Thoracic aorta (tissue), 2 donors: ENCODE data around the gene AOAH. TPM values are rescaled to one million over a fixed set of nuclear protein-coding genes. Genes with fewer than 3 reads are reported as not detected.

ENCODE experiments used
- ATAC-seq: fragments of 150-250 bp; one replicate; pipeline ENCODE4 v1.8.0; 2017; ENCODE audit warnings: low read depth; ENCODE audit not compliant: insufficient number of reproducible peaks, low FRiP score
- DNase-seq: peaks from one replicate; pipeline ENCODE4 v3.0.0-alpha.2; 2020; ENCODE audit warnings: low spot score
- H3K27ac ChIP-seq, 2 donors: fragments of 200-600 bp; sonication (generic); 1 replicate in 1 of 2; 2 replicates in 1 of 2; pipeline ENCODE4 v1.5.1; 2016; ENCODE audit warnings: mild to moderate bottlenecking in 2 of 2, moderate library complexity in 2 of 2
- H3K27me3 ChIP-seq: fragments of 200-600 bp; sonication (generic); replicated peaks from 2 replicates; pipeline ENCODE4 v1.6.0; 2016; ENCODE audit warnings: mild to moderate bottlenecking; ENCODE audit not compliant: insufficient read depth
- H3K36me3 ChIP-seq: fragments of 200-600 bp; sonication (generic); one replicate; pipeline ENCODE4 v1.5.1; 2016
- H3K4me1 ChIP-seq, 2 donors: fragments of 200-600 bp; sonication (generic); 1 replicate in 1 of 2; 2 replicates in 1 of 2; pipeline versions ENCODE4 v1.5.1 to v1.6.0; 2016; ENCODE audit warnings: low read depth in 2 of 2, mild to moderate bottlenecking in 1 of 2; ENCODE audit not compliant: control insufficient read depth in 1 of 2
- H3K4me3 ChIP-seq: fragments of 200-600 bp; sonication (generic); 2 replicates; pipeline ENCODE4 v1.5.1; 2016; ENCODE audit warnings: mild to moderate bottlenecking
- H3K9me3 ChIP-seq: fragments of 200-600 bp; sonication (generic); 2 replicates; pipeline ENCODE4 v1.5.1; 2016
- total RNA-seq, 2 donors: library from RNA; depleted of rRNA; stranded (reverse); fragments of >200 nt; gene quantifications; one replicate each; pipeline versions ENCODE4 v1.1.0 to v1.2.3, GENCODE V29; 2016
- TF ChIP-seq, protein P1 (sequence below): fragments of 200-600 bp; sonication (generic); IDR thresholded peaks from one replicate; pipeline ENCODE4 v1.5.1; 2019; ENCODE audit warnings: antibody characterized with exemption

Gene AOAH, protein sequence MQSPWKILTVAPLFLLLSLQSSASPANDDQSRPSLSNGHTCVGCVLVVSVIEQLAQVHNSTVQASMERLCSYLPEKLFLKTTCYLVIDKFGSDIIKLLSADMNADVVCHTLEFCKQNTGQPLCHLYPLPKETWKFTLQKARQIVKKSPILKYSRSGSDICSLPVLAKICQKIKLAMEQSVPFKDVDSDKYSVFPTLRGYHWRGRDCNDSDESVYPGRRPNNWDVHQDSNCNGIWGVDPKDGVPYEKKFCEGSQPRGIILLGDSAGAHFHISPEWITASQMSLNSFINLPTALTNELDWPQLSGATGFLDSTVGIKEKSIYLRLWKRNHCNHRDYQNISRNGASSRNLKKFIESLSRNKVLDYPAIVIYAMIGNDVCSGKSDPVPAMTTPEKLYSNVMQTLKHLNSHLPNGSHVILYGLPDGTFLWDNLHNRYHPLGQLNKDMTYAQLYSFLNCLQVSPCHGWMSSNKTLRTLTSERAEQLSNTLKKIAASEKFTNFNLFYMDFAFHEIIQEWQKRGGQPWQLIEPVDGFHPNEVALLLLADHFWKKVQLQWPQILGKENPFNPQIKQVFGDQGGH
- 10 to 100 TPM; 20.2 to 22.6 TPM for total RNA-seq

DNA sequence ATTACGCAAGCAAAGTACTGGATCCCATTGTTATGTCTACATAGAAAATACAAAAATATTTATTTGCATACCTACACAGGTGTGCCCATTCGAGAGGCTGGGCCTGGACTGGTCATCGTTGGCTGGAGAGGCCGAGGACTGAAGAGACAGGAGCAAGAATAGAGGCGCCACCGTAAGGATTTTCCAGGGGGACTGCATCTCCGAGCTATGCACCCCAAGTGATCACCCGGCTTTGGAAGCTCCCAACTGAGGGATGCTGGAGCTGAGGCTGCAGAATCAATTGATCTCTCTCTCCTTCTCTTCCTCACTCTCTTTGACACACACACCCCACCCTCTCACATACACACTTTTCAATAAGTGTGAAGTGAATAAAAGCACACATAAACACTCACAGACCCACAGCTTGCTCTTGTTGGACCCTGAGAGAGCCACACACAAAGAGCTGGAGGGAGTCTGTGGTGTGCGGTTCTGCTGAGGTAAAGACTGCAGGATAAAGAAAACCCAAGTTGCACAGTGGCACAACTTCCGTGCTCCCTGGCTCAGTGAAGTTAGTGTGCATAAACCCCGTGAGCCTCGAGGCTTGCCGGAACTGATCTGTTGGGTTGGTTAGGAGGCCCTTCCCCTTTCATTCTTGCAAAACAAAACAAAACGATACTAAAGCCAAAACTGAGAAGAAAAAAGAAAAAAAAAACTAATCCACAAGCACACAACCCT lies at the start of gene AOAH:
Gene AOAH, minus strand, starts transcription at position 544 of the 714 bp plus-strand sequence. Its CDS starts 346 bp downstream, at position 198.
- peak within 1 kb of the TSS; percentile 51 for H3K4me3 ChIP-seq
- ATAC-seq, result no peak
- no peak within 1 kb of the TSS for H3K27ac ChIP-seq
- no peaks in the 10 kb centered on the region for H3K36me3 ChIP-seq
- H3K27me3 ChIP-seq, result no peaks in the 10 kb centered on the region
- H3K4me1 ChIP-seq, result peaks cover 0 to 4% of the 10 kb centered on the region in 2 donors
- no peaks in the 10 kb centered on the region for H3K9me3 ChIP-seq
- TF ChIP-seq, protein P1, sequence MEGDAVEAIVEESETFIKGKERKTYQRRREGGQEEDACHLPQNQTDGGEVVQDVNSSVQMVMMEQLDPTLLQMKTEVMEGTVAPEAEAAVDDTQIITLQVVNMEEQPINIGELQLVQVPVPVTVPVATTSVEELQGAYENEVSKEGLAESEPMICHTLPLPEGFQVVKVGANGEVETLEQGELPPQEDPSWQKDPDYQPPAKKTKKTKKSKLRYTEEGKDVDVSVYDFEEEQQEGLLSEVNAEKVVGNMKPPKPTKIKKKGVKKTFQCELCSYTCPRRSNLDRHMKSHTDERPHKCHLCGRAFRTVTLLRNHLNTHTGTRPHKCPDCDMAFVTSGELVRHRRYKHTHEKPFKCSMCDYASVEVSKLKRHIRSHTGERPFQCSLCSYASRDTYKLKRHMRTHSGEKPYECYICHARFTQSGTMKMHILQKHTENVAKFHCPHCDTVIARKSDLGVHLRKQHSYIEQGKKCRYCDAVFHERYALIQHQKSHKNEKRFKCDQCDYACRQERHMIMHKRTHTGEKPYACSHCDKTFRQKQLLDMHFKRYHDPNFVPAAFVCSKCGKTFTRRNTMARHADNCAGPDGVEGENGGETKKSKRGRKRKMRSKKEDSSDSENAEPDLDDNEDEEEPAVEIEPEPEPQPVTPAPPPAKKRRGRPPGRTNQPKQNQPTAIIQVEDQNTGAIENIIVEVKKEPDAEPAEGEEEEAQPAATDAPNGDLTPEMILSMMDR, result no peak
- no peak for DNase-seq

DNA sequence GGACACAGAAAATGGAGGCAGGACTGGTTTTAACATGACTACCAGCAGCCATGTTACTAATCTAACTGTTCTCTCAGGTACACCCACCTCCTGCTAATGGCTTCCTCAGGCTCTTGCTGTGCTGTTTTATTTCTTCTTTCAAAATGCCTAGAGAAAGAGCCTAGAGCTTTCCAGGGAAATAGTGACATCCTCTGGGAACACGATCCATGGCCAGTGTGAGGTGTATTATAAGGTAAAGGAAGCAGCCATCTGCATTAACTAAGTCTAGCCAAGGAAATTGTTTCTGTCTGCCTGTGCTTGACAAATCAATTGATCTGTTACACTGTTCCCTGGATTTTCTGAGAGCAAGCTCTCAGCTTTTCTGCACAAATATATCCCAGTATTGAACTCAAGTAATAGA lies 42.2 kb upstream of the AOAH start:
- ATAC-seq, result no peak
- DNase-seq, result no peak
- Histone ChIP-seq H3K4me1 (no peaks in the 10 kb centered on the region), H3K27ac (no peak overlapping the region), H3K36me3 (no peaks in the 10 kb centered on the region), H3K27me3 (no peaks in the 10 kb centered on the region), H3K9me3 (no peaks in the 10 kb centered on the region), H3K4me3 (no peak overlapping the region)
- TF ChIP-seq, protein P1, result no peak

DNA sequence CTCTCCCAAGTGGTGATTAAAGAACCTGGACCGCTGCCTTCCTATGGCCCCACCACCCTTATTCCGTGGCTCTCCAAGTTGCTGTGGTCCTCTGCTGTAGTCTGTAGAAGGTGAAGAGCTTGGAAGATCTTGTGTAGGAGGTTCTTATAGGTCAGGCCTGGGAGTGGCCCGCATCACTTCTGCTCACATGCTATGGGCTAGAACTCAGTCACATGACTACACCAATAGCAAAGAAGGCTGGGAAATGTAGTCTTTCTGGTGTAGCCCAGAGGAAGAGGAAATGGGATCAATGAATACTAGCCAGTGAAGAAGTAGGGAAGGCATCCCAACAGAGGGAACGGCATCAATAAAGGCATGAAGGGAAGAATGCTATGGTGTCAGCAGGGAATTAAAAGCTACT lies 41.3 kb upstream of the AOAH start:
- Histone ChIP-seq H3K36me3 (no peaks in the 10 kb centered on the region), H3K4me3 (no peak overlapping the region), H3K27ac (no peak overlapping the region), H3K4me1 (no peaks in the 10 kb centered on the region), H3K9me3 (no peaks in the 10 kb centered on the region), H3K27me3 (no peaks in the 10 kb centered on the region)
- ATAC-seq, result no peak
- TF ChIP-seq, protein P1, result no peak
- DNase-seq, result no peak

DNA sequence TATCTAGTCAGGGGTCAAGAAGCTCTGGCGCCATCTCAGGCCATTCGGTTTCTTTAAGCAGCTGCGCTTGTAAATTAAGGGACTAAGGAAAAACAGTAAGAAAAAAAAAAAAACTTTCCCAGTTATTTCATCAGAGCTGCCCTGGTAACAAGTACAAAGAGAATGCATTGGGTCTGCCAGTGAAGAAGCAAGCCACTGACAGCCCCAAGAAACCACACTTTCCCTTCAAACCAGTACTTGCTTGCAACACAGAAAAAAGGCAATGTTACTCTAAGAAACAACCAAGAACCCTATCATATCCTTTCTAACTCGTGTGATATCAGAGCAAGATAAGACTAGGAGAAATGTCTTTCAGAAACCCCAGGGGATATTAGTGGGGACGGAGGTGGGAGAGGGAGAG lies 40.6 kb upstream of the AOAH start:
- H3K27me3 ChIP-seq, result no peaks in the 10 kb centered on the region
- H3K36me3 ChIP-seq, result no peaks in the 10 kb centered on the region
- DNase-seq, result no peak
- H3K4me3 ChIP-seq, result no peak overlapping the region
- H3K4me1 ChIP-seq, result no peaks in the 10 kb centered on the region
- H3K27ac ChIP-seq, result no peak overlapping the region
- TF ChIP-seq, protein P1, result no peak
- no peak for ATAC-seq
- no peaks in the 10 kb centered on the region for H3K9me3 ChIP-seq
